A549 (cell line): ENCODE measurements around the gene ANP32E. TPM values are rescaled to one million over a fixed set of nuclear protein-coding genes. Genes with fewer than 3 reads are reported as not detected.
A peak's percentile ranks its signal among the peaks of the same experiment; 100 is the strongest.
"Not testable (repeated sequence)": the region's sequence is repeated elsewhere in the genome, so short reads cannot be mapped to it uniquely, and the experiment has no call there.

ENCODE experiments used
- ATAC-seq, 2 experiments: fragments of 200-7000 bp in 1 of 2; fragments of >200 bp in 1 of 2; cut with Nextera tagmentation in 1 of 2; cut with Tn5 transposase in 1 of 2; 3 replicates each; pipeline versions ENCODE4 v1.8.0 to v1.9.1; 2018 to 2020; ENCODE audit warnings: mild to moderate bottlenecking in 1 of 2, moderate library complexity in 1 of 2
- CTCF ChIA-PET: fragments of 300-600 bp; sonication (Branson Sonifier 250); formaldehyde crosslinking; extraction: SDS; loops from one replicate; lab custom pipeline; 2021; ENCODE audit warnings: antibody characterized with exemption, inconsistent platforms; lab: Yijun Ruan, JAX
- POLR2A ChIA-PET: fragments of 350-600 bp; formaldehyde crosslinking; extraction: SDS; loops from one replicate; lab custom pipeline; 2021; ENCODE audit warnings: antibody characterized with exemption, inconsistent platforms; lab: Yijun Ruan, JAX
- DNase-seq, 2 experiments: peaks; one replicate each; pipeline versions ENCODE4 v3.0.0 to v3.0.0-alpha.2; 2011 to 2016; ENCODE audit warnings: low read depth in 1 of 2, low spot score in 1 of 2
- FAIRE-seq: peaks from 2 replicates; lab custom pipeline; 2011; peaks lifted over from hg19 to GRCh38; lab: Jason Lieb, UNC
- H3K27ac ChIP-seq, 2 experiments: fragments of >200 bp; sonication (Bioruptor Twin); formaldehyde crosslinking; 3 replicates each; pipeline ENCODE4 v1.5.1; 2016 to 2017
- H3K4me1 ChIP-seq: fragments of >200 bp; sonication (Bioruptor Twin); formaldehyde crosslinking; 3 replicates; pipeline ENCODE4 v1.6.1; 2016
- H3K4me2 ChIP-seq: fragments of >200 bp; sonication (Bioruptor Twin); formaldehyde crosslinking; 3 replicates; pipeline ENCODE4 v1.6.1; 2016
- H3K4me3 ChIP-seq: fragments of >200 bp; sonication (Bioruptor Twin); formaldehyde crosslinking; 3 replicates; pipeline ENCODE4 v1.5.1; 2016
- H3K9me3 ChIP-seq: fragments of >200 bp; sonication (Bioruptor Twin); formaldehyde crosslinking; 3 replicates; pipeline ENCODE4 v1.6.1; 2016
- CEBPB ChIP-seq, 2 experiments: fragments of >200 bp in 1 of 2; sonication (Bioruptor Twin) in 1 of 2; formaldehyde crosslinking in 1 of 2; IDR thresholded peaks; 2 replicates each; pipeline ENCODE4 v1.6.1; 2012 to 2016
- ELK1 ChIP-seq: fragments of 150-350 bp; IDR thresholded peaks from 2 replicates; pipeline ENCODE4 v1.6.1; 2014; ENCODE audit warnings: low read depth, mild to moderate bottlenecking, low read length
- FOSL2 ChIP-seq, 2 experiments: fragments of 450-650 bp in 1 of 2; fragments of >200 bp in 1 of 2; sonication (Bioruptor Twin) in 1 of 2; formaldehyde crosslinking; IDR thresholded peaks; 2 replicates each; pipeline versions ENCODE4 v1.5.0 to v1.6.1; 2016 to 2020; ENCODE audit warnings: mild to moderate bottlenecking in 1 of 2, moderate library complexity in 1 of 2
- JUN ChIP-seq, 2 experiments: fragments of >200 bp; sonication (Bioruptor Twin); formaldehyde crosslinking; IDR thresholded peaks; 2 replicates in 1 of 2; 3 replicates in 1 of 2; pipeline ENCODE4 v1.6.1; 2016 to 2017
- KDM1A ChIP-seq: fragments of 200-600 bp; sonication (generic); IDR thresholded peaks from 2 replicates; pipeline ENCODE4 v1.6.1; 2016; ENCODE audit warnings: low read depth, mild to moderate bottlenecking
- NR3C1 ChIP-seq: fragments of >200 bp; sonication (Bioruptor Twin); formaldehyde crosslinking; IDR thresholded peaks from 3 replicates; pipeline ENCODE4 v1.6.1; 2017
- POLR2A ChIP-seq: IDR thresholded peaks from 2 replicates; pipeline ENCODE4 v1.6.1; 2012; ENCODE audit warnings: mild to moderate bottlenecking, low read length
- SREBF2 ChIP-seq: fragments of 450-650 bp; IDR thresholded peaks from 2 replicates; pipeline ENCODE4 v1.6.1; 2014; ENCODE audit warnings: mild to moderate bottlenecking, moderate library complexity
- TP53 ChIP-seq: fragments of 250-450 bp; sonication (Bioruptor Pico); IDR thresholded peaks from 2 replicates; pipeline ENCODE4 v1.5.0; 2021; ENCODE audit warnings: mild to moderate bottlenecking, moderate library complexity
- ZC3H11A ChIP-seq: fragments of 450-650 bp; IDR thresholded peaks from 2 replicates; pipeline ENCODE4 v1.6.1; 2014; ENCODE audit warnings: antibody characterized with exemption, mild to moderate bottlenecking
- ZSCAN20 ChIP-seq: fragments of 250-450 bp; sonication (Bioruptor Pico); IDR thresholded peaks from 2 replicates; pipeline ENCODE4 v1.8.0; 2022; ENCODE audit warnings: mild to moderate bottlenecking, moderate library complexity
- WGBS: methylation state at CpG from one replicate; pipeline ENCODE4 v1.1.6; 2017; ENCODE audit errors: missing lambda C conversion rate; 5-methylcytosine and 5-hydroxymethylcytosine counted together
- polyA plus RNA-seq, 4 experiments: library from polyadenylated mRNA; depleted of rRNA in 3 of 4; stranded (reverse); fragments of >200 nt; fragmentation: RNase III in 1 of 4; extraction: RNeasy Plus Mini Kit Qiagen cat#74134 plus additional on column Dnase treatment in 1 of 4; gene quantifications; 2 replicates in 3 of 4; 3 replicates in 1 of 4; pipeline ENCODE4 v1.2.3, GENCODE V29; 2011 to 2017
- TF ChIP-seq, protein P1 (sequence below): IDR thresholded peaks from 2 replicates; pipeline ENCODE4 v1.6.1; 2012

Gene ANP32E
- polyA plus RNA-seq, 2 of the 4 experiments (the other 2 are of a cell fraction): 60.0 to 128 TPM

DNA sequence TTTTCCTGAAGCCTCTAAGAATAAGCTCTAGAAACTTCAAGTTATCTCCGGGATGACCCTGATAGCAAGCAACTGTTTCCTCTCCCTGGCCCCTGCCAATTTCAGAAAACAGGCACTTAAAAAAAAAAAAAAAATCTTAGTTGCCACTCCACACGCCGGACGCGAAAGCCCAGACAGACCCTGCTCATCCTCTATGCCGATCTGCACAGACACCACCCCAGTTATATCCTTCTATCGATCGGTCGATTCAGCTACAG is 1.7 kb downstream of the ANP32E start:
- 2% methylated on average over 9 of the region's 9 CpGs for WGBS
- DNase-seq (no peak), FAIRE-seq (no peak), ATAC-seq (no peak; a peak in 2 of 6 replicates)
- POLR2A ChIA-PET: interaction anchor here (0.6 to 0.8 kb wide), 3 partner anchors 11 to 89 kb away, joined by 3 to 8 read pairs (median 6); no protein-coding TSS in a partner anchor
- H3K4me2 ChIP-seq: peak overlapping the region; percentile 89
- TF ChIP-seq JUN (IDR thresholded peaks at IDR 0.05) (0 out of 5 replicates have a peak, but pooled peaks of 1 of the 2 experiments have one; percentile 43), FOSL2 (IDR thresholded peaks at IDR 0.05) (no peak), FOSL2 (CRISPR knock-in tag; IDR thresholded peaks at IDR 0.05) (no peak)
- H3K4me3 ChIP-seq: peak overlapping the region; percentile 77
- peaks cover 15% of the 10 kb centered on the region for H3K4me1 ChIP-seq
- CTCF ChIA-PET: interaction anchor here (0.5 to 0.9 kb wide), 2 partner anchors 22 to 629 kb away, joined by 3 read pairs; no protein-coding TSS in a partner anchor
- peak overlapping the region; percentile 87 to 98 for H3K27ac ChIP-seq
- no peaks in the 10 kb centered on the region for H3K9me3 ChIP-seq

- CTCF ChIA-PET: interaction anchor here (0.9 to 1.3 kb wide), 2 partner anchors 23 to 46 kb away, joined by 3 to 7 read pairs; no protein-coding TSS in a partner anchor
- no peak for FAIRE-seq
- TF ChIP-seq ZC3H11A (no peak), TP53 (CRISPR knock-in tag) (no peak), KDM1A (no peak), NR3C1 (no peak), POLR2A (no peak), CEBPB (IDR thresholded peaks at IDR 0.05) (peak in 1 of 2 experiments; percentile 70; a peak in 2 of 4 replicates), SREBF2 (no peak), ELK1 (no peak), JUN (IDR thresholded peaks at IDR 0.05) (0 out of 5 replicates have a peak, but pooled peaks of 1 of the 2 experiments have one; percentile 6), ZSCAN20 (no peak)
- TF ChIP-seq, protein P1, sequence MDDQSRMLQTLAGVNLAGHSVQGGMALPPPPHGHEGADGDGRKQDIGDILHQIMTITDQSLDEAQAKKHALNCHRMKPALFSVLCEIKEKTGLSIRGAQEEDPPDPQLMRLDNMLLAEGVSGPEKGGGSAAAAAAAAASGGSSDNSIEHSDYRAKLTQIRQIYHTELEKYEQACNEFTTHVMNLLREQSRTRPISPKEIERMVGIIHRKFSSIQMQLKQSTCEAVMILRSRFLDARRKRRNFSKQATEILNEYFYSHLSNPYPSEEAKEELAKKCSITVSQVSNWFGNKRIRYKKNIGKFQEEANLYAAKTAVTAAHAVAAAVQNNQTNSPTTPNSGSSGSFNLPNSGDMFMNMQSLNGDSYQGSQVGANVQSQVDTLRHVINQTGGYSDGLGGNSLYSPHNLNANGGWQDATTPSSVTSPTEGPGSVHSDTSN: no peak
- H3K4me2 ChIP-seq: peak overlapping the region; percentile 89
- peak overlapping the region; percentile 77 for H3K4me3 ChIP-seq
- H3K9me3 ChIP-seq: no peaks in the 10 kb centered on the region
- POLR2A ChIA-PET: interaction anchor here (0.6 to 0.8 kb wide), 4 partner anchors 11 to 346 kb away, joined by 3 to 8 read pairs (median 4); no protein-coding TSS in a partner anchor
- peaks cover 15% of the 10 kb centered on the region for H3K4me1 ChIP-seq
- 6% methylated on average over 15 of the region's 15 CpGs for WGBS
- H3K27ac ChIP-seq: peak overlapping the region; percentile 87 to 98
- ATAC-seq: peak in 1 of 2 experiments; percentile 8; a peak in 3 of 6 replicates
- peak in 1 of 2 experiments; percentile 70 for DNase-seq
Measured at GRCh38 chr1:150233359-150234308, 2.3 kb downstream of the ANP32E start.

- peak overlapping the region; percentile 87 to 98; a peak in 5 of 6 replicates for H3K27ac ChIP-seq
- not testable (repeated sequence) for H3K4me3 ChIP-seq, ATAC-seq, H3K9me3 ChIP-seq, FAIRE-seq, DNase-seq
- ChIA-PET POLR2A (interaction anchor here (0.7 kb wide), 1 partner anchor 346 kb away, joined by 3 read pairs; no protein-coding TSS in a partner anchor), CTCF (interaction anchor here (1.1 to 1.3 kb wide), 2 partner anchors 12 to 46 kb away, joined by 3 to 7 read pairs; no protein-coding TSS in a partner anchor)
- peak overlapping the region; percentile 89 for H3K4me2 ChIP-seq
- peaks cover 15% of the 10 kb centered on the region for H3K4me1 ChIP-seq
- 91% methylated on average over 10 of the region's 10 CpGs for WGBS
Measured at GRCh38 chr1:150232921-150233320, 3.0 kb downstream of the ANP32E start.

DNA sequence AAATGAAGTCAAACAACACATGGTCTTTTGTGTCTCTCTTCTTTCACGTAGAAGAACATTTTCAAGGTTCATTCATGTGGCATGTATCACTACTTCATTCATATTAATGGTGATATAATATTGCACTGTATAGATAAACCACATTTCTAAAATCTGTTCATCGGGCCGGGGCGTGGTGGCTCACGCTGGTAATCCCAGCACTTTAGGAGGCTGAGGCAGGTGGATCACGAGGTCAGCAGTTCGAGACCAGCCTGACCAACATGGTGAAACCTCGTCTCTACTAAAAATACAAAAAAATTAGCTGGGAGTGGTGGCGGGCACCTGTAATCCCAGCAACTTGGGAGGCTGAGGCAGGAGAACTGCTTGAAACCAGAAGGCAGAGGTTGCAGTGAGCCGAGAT is 7.7 kb downstream of the ANP32E start:
- H3K27ac ChIP-seq, FAIRE-seq, H3K4me2 ChIP-seq, ATAC-seq, H3K4me1 ChIP-seq, POLR2A ChIA-PET, H3K9me3 ChIP-seq, H3K4me3 ChIP-seq, DNase-seq: not testable (repeated sequence)
- WGBS: 90% methylated on average over 10 of the region's 10 CpGs
- CTCF ChIA-PET: interaction anchor here (0.6 kb wide), 1 partner anchor 219 kb away, joined by 3 read pairs; no protein-coding TSS in a partner anchor
